ENCODE data around the gene B4GALT3. TPM values are rescaled to one million over a fixed set of nuclear protein-coding genes. Genes with fewer than 3 reads are reported as not detected.

B4GALT3 gene
- total RNA-seq, 1 donor from 2014 or later, result 43.5 TPM

DNA sequence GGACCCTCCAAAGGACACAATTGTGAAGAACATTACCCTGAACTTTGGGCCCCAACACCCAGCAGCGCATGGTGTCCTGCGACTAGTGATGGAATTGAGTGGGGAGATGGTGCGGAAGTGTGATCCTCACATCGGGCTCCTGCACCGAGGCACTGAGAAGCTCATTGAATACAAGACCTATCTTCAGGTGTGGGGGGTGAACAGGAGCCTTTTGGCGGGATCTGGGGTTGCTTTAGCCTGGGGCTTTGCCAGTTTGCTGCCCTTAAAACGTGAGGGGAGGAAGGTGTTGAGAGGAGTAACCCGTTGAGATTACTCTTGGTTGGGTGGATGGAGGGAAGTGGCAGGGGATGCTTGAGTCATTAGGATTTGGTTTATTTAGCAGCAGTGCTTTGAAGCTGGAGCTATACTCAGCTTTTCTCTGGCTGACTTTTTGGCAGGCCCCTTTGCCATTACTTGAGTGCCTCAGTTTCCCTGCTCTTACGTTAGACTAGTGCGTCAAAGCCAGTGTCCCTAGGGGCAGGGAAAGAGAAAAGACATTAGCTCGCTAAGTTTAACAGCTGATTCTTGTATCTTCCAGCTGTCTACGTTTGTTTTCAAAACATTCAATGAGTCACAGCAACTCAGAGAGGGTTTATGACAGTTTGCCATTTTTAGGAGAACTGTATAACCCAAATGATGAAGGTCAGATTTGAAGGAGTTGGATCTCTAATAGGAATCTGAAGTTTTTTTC lies 29.3 kb upstream of the B4GALT3 start:
- no peak for DNase-seq (ENCODE audit: extremely low read depth, low read depth, low spot score)

DNA sequence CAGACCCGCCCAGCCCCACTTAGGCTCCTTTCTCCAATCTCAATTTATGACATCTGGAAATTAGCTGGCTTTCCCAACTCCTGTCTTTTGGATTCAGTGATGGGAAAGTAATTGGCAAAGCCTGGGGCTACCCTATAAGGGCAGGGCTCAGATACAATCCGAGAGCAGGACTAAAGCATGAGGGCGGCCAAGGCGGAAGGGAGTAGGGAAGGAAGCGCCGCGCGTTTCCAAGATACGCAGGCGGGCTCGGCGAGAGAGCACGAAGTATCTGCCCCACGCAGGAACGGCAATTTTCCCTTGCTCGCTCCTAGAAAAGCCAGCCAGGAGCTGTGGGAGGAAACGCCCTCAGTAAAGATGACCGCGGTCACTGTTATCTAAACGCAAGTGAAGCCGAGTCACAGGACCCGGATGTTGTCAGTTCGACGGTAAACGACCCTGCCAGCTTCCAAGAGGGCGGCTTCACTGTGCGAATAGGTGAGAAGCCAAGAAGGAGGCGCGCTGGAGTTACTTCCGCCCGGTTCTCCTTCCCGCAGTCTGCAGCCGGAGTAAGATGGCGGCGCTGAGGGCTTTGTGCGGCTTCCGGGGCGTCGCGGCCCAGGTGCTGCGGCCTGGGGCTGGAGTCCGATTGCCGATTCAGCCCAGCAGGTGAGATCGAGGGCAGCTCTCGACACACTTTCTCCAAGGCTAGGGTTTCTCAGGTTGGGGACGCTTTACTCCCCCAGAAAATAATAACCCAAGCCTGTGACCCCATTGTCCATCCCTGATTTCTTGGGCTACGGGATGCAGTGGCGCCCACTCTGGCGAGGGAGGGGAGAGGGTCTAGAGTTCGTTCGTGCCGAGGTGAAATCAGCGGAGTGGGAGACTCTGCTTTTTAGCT lies 24.8 kb upstream of the B4GALT3 start, which contains the start of gene NDUFS2:
TSS of gene NDUFS2 (plus strand) at position 532 of the 877 bp plus-strand sequence. CDS start at position 551, 19 bp downstream.
- peak; percentile 93 for DNase-seq (ENCODE audit: extremely low read depth, low read depth, low spot score)

DNA sequence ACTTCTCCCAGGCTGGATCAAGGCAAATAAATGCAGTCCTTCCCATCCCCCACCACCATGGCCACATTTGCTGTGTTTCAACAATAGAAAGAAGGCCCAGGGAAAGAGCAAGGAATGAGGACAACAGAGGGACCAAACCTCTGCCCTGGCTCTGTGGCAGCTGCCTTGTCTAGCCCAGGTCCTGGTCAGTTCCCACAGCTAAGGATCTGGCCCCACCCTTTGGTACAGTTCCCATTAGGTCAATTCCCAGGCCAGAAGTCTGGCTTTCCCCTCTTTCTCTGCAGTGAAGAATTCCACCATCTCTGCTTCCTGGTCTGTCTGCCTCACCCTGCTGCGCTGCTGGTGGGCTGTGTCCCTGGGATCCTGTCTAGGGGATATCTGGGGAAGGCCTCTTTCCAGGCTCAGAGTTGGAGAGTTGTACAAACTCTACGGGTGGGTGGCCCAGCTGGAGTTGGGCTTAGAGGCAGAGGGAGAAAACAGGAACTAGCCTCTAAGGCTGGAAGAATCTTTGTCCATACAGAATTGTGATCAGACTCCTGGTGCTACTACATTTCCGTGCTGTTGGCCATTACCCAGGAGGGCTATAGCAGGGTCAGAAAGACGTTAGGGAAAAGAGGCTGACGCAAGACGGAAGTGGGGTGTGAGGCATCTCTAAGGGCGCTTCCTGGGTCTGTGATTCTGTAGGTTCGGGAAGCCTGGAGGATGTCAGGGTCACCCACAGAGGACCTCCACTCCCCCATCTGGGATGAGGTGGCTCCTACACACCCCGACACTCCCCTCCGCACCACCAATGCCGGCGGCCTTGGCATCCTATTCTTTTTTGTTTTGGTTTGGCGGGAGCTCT lies 23.9 kb upstream of the B4GALT3 start:
- peak; percentile 72 for DNase-seq (ENCODE audit: extremely low read depth, low read depth, low spot score)

DNA sequence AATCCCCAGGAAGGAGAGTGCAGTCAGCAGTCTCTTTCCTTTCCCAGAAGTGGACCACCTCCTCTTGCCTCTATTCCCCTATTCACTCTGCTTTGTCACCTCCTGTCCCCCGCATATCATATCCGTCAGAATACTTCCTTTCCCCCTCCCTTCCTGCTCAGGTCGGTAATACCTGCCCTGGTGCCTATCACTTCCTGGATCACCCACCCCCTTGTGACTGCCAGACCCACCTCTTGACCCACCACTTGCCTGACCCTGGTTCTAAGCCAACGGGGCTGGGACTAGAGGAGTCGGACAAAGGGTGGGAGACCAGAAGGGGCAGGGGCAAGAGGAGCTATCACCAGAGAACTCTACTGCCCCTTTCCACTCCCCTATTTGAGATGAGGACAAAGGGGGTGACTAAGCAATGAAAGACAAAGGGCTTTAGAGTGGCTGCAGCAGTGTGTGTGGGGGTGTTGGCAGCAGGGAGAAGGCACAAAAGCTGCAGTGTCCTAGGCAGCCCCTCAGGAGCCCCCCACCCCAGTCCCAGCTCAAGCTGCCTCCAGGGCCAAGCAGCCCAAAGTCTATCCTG lies 23.2 kb upstream of the B4GALT3 start:
- no peak for DNase-seq (ENCODE audit: extremely low read depth, low read depth, low spot score)

DNA sequence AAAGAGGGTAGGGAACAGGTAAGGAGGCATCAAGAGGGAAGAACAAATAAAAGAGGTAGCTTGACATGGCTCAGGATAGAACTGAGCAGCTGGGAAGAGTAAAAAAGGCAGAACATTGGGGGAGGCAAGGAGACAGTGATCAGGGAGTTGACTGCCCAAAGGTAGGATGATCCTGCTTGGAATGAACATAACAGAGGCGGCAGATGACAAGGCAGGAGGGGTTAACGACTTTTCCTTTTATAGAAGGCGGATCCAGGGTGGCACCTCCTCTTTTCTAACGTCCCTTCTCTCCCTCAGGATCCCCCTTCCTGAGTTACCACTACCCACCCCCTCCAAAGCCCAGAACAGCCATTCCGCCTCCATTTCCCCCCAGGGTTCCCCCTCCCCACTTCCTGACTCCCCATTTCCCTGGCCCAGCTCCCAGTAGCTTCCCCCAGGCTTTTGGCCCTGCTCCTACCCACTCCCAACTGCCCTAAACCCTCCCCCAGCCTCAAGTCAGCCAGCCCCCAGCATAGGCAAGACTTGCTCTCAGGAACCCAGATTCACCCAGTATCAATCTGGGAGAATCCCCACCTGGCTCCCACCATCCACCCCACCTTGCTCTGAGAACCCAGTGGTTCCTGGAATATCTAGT lies 22.3 kb upstream of the B4GALT3 start:
- DNase-seq (ENCODE audit: extremely low read depth, low read depth, low spot score), result no peak

DNA sequence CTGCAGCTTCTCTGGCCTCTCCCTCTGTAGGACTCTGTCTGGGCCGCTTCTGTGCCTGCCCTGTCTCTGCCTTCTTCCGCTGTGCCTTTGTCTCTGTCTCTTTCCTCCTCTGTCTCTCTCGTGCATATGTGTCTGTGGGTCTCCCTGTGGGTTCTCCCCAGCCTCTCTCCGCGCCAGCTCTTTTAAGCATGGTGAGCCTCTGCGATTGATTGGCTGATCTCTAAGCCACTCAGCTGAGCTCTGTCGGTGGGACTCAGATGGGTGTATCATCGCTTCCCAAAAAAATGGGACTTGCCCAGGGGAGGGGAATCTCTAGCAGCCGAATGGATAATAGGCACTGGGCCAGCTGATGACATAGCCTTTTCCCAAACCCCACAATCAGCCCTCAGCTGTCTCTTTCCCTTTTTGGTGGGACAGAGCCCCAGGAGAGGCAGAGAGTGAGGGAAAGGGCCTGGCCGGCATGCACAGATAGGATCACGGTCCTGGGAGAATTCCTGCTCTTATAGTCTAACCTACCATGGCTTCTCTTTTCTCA lies 21.7 kb upstream of the B4GALT3 start, which contains the start of gene ADAMTS4:
TSS of gene ADAMTS4 (minus strand) at position 158 of the 535 bp plus-strand sequence. CDS start 427 bp downstream, outside the sequence.
- no peak for DNase-seq (ENCODE audit: extremely low read depth, low read depth, low spot score)

DNA sequence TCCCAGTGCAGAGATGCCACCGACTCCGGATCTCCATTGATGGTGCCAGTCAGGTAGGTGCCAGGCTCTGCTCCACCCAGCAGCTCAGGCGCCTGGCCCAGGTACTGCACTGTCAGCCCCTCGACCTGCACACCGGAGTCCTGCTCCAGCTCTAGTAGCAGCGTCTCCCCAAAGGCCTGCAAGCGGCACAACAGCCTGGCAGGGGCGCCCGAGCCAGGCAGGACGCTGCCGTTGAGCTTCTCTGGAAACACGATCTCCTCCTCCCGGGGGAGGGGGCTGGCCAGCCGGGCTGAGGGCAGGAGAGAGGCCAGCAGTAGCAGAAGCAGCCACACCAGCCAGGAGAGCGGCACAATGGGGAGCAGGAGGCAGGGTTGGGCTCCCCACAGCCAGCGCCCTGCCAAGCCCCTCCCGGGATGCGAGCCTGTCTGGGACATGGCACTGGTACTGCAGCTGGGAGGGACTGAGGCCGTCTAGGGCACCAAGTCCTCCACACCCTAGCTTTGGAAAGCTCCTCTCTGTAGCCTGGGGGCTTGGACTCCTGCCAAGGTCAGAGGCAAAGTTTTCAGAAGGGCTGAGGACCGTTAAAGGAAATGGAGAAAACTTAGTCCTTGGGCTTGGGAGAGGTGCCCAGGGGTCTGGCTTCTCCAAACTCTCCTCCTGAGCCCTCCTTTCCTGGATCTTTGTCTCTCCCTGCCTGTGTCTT lies 21.0 kb upstream of the B4GALT3 start:
- DNase-seq (ENCODE audit: extremely low read depth, low read depth, low spot score), result no peak

DNA sequence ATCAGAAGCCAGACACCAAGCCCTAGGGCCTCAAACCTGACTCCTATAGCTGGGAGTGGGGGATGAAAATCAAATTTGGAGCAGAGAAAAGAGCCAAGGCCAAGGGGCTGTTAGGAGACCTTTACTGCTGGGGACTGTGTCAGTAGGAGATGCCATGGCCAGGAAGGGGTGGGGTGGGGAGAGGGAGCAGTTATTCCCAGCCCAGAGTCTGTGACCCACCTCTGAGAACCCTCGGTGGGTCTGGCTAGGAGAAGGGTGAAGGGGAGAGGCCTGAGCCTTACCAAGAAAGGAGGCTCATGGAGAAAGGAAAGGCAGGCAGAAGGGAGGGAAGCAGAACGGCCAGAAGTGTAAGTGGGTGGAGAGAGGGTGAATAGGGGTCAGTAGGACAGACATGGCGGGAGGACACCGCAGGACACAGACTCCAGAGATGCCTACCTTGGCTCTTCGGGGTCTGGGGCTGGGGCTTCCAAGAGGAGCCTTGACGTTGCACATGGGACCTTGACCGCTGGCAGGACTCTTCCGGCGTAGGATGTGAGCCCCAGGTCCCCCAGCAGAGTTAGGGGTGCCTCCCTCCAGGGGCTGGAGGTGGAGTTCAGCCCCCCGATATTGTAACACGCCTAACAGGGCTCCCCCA lies 20.4 kb upstream of the B4GALT3 start:
- DNase-seq (ENCODE audit: extremely low read depth, low read depth, low spot score), result no peak

DNA sequence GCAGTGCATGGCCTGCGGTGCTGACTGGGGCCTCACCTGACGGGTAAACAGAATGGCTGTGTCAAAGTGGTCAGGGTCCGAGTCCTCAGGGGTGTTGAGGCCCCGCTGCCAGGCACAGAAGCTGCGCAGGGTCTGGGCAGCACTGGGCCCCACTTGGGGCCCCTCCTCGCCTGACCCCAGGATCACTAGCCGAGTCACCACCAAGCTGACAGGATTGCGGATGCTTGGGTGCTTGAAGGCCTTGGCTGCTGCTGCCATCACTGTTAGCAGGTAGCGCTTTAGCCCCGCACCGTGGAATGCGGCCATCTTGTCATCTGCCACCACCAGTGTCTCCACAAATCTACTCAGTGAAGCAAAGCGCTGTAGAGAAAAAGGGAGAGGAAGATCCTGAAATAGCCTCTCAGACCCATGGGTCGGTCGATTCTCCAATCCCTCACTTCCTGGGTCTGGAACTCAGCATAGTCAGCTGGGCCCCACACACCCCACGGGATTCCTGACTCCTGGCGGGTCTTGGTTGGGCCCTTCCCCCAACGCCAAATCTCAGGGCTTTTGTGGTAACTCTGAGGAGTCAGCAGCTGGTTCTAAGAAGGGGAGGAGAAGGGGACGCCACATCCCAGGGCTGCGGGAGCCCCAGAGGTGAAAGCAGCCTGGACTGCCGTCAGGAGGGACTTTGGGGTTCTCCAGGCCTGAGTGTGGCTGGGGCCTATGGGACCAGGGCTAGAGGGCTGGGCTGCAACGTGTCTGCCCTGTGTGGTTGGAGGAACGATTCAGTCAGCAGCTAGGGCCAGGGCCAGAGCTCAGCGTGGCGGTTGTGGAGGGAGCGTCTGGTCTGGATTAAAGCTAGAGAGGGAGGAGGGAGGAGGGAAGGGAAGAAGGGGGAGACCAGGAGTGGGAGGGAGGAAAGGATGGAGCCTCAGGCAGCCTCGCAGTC lies 19.5 kb upstream of the B4GALT3 start:
- no peak for DNase-seq (ENCODE audit: extremely low read depth, low read depth, low spot score)

DNA sequence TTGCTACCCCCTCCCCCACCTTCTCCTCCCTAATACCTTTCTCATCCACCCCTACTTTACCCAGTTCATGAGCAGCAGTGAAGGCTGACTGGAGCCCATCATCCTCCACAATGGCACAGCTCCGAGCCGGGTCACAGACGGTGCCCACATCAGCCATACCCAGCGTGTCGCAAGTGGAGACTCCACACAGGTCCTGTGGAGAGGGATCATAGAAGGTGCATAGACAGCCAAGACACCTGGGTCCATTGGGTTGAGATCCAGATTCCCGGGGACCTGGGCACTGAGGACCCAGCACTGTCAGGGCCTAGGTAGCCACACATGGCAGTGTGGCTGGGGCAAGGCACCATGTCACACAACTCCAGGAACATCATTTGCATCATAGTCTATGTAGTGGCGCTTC lies 18.8 kb upstream of the B4GALT3 start:
- DNase-seq (ENCODE audit: extremely low read depth, low read depth, low spot score), result no peak

DNA sequence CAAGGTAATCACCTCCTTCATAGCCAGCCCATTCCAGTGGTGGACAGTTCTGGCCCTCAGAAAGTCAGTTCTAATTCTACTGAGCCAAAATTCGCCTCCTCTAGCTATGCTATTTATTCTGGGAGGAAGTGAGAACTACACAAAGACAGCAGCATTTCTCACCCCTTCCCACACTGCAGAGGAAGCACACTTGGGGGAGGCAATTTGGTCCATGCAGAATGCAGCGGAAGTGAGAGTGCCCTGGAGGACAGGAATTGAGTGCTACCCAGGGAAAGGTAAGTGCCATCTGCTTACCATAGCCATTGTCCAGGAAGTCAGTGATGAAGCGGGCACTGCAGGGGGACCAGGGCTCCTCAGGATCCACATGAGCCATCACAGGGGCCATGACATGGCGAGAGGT lies 17.9 kb upstream of the B4GALT3 start:
- DNase-seq (ENCODE audit: extremely low read depth, low read depth, low spot score), result no peak

DNA sequence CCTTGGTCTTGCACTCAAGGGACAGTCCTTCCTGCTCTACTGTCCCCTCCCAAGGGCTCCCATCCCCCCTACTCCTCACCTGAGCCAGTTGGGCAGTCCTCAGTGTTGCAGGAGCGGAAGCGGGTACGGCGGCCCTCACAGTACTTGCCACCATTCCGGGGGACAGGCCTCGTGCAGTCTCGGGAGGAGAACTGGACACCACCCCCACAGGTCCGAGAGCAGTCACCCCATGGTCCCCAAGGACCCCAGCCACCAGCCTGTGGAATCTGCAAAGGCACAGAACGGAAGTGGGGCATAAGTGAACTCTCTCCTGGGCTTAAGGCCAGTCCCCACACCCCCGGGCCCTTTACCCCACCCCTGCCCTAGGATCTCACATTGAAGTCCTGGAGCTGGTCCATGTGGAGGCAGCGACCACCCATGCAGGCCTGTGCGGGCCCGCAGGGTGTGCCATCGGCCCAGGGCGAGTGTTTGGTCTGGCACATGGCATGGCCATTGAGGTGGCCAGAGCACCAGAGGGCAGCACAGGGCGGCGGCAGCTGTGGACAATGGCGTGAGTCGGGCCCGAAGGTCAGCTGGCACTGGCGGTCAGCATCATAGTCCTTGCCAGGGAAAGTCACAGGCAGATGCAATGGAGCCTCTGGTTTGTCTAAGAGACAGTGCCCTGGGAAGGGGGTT lies 16.4 kb upstream of the B4GALT3 start:
- no peak for DNase-seq (ENCODE audit: extremely low read depth, low read depth, low spot score)

DNA sequence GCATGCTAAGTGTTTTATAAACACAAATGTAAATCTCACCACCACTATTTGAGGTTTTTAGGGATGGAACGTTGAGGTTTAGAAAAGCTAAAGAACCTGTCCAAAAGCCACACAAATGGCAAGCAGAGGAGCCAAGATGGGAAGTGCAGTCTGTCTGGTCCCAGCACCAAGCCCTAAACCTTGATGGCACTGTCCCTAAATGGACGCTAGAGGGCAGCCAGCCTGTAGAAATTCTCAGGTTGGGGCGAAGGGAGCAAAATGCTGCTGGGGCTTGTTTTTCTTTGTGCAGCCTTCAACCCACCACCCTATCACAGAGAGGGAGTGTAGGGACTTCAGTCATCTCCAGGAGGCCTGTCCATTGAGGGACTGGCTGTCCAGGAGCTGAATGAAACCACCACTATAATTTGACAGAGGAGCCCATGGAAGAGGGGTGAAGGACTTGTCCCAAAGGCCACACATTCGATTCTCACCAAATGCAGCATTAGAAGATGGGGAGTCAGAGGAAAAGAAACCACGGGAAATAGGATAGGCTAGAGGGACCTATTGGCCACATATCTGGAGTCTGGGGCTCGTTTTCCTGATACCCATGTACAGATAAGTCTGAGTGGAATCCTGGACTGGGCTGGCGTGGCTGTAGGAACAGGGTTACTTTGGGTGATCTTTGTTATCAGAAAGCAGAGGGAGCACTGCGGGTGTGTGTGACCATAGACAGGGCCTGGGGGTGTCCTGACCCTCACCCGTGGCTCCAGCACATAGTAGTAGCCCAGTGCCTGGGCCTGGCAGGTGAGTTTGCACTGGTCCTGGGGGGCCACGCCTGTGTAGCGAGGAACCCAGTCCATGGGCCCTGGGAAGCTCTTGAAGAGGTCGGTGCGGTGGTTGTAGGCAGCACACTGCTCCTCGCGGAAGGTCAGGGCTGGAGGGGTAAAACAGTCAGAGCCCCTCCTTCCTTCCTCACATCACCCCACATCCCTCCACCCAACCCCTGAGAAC lies 15.5 kb upstream of the B4GALT3 start:
- no peak for DNase-seq (ENCODE audit: extremely low read depth, low read depth, low spot score)

DNA sequence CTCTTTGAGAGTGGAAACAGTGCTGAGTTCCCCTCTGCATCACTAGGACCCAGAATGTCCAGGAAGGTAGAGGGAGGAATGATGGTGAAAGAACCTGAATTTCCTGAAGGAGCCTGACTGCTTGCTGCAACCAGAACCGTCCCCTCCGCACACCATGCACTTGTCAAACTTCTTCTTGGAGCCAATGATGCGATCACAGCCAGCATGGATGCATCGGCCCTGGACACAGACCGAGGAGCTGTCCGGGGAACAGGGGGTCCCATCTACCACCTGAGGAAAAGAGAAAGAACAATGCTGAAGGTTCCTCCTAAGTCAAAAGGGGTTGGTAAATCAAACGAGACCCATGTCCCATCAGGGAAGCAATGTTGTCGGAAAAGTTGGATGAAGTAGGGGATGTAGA lies 14.7 kb upstream of the B4GALT3 start:
- DNase-seq (ENCODE audit: extremely low read depth, low read depth, low spot score), result no peak

DNA sequence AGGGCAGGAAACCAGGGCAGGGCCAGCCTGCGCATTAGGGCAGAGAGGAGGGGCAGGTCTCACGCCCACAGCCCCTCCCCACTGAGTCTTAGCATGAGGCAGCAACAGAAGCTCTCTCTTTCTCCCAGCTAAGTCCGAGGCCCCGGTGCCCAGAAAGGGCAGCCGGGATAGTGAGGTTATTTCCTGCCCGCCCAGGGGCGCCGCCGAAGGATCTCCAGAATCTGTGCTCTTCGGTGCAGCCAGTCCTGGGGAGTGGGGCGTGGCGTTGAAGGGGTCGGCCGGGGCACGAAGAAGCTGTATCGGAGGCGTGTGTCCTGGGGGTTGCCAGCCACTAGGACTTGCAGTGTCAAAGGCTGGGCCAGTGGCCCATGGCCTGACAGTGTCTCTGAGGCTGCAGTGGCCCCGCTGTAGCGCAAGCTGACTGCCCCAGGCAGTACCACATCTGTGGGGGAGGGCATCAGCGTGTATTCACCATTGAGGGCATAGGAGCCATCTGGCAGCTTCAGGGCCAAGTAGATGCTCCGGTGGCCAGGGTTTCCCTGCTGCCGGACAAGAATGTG lies 13.7 kb upstream of the B4GALT3 start:
- DNase-seq (ENCODE audit: extremely low read depth, low read depth, low spot score), result no peak

DNA sequence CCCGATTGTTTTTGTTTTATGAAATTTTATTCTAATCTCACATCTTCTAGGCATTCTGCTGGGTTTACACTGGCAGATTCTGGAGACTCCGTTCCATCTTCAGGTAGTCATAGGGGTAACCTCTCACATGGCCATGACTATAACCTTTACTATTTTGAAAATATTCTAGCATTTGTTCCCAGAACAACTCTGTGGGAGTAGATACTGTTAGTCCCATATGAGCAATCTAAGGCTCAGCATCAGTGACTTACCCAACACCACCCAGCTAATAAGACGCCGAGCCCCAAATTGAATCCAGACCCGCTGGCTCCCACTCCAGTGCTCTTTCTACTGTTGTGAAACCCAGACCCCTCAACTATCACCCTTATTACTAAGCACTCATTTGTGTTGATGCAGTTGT lies 11.7 kb upstream of the B4GALT3 start:
- no peak for DNase-seq (ENCODE audit: extremely low read depth, low read depth, low spot score)

Data from glomerular endothelial cell (primary cell).